HepG2 (cell line): ENCODE measurements around the gene EMILIN1. TPM values are rescaled to one million over a fixed set of nuclear protein-coding genes. Genes with fewer than 3 reads are reported as not detected.

ENCODE experiments used
- ADNP ChIP-seq: sonication (generic); formaldehyde crosslinking; IDR thresholded peaks from 2 replicates; pipeline ENCODE4 v1.4.0; 2020; ENCODE audit warnings: missing genetic modification reagents
- ELF1 ChIP-seq: sonication (generic); formaldehyde crosslinking; IDR thresholded peaks from 2 replicates; pipeline ENCODE4 v1.4.0; 2020; ENCODE audit warnings: missing genetic modification reagents
- FOXK2 ChIP-seq: fragments of 450-650 bp; IDR thresholded peaks from 2 replicates; pipeline ENCODE4 v1.6.1; 2016
- GMEB2 ChIP-seq: IDR thresholded peaks from 2 replicates; pipeline ENCODE4 v1.6.1; 2016; ENCODE audit warnings: missing biosample characterization, missing genetic modification reagents, low read depth
- MED8 ChIP-seq: sonication (generic); formaldehyde crosslinking; IDR thresholded peaks from 2 replicates; pipeline ENCODE4 v1.8.1; 2023; ENCODE audit warnings: mild to moderate bottlenecking, missing genetic modification reagents; ENCODE audit not compliant: insufficient replicate concordance
- MZF1 ChIP-seq: sonication (generic); formaldehyde crosslinking; IDR thresholded peaks from 2 replicates; pipeline ENCODE4 v1.8.1; 2023; ENCODE audit warnings: mild to moderate bottlenecking, missing genetic modification reagents, borderline replicate concordance
- NFATC3 ChIP-seq: sonication (generic); formaldehyde crosslinking; IDR thresholded peaks from 2 replicates; pipeline ENCODE4 v1.5.1; 2020; ENCODE audit warnings: mild to moderate bottlenecking, missing genetic modification reagents
- NONO ChIP-seq, 2 experiments: fragments of 450-650 bp in 1 of 2; sonication (generic) in 1 of 2; formaldehyde crosslinking in 1 of 2; IDR thresholded peaks in 1 of 2; conservative IDR thresholded peaks in 1 of 2; 2 replicates each; pipeline versions ENCODE4 v1.6.1 to v1.8.0; 2017 to 2022; ENCODE audit warnings: mild to moderate bottlenecking in 1 of 2, missing genetic modification reagents in 1 of 2, moderate library complexity in 1 of 2
- NR3C1 ChIP-seq: sonication (generic); formaldehyde crosslinking; IDR thresholded peaks from 2 replicates; pipeline ENCODE4 v1.4.0; 2020; ENCODE audit warnings: missing genetic modification reagents
- SOX6 ChIP-seq, 2 experiments: fragments of 450-650 bp in 1 of 2; sonication (generic) in 1 of 2; formaldehyde crosslinking in 1 of 2; IDR thresholded peaks; 2 replicates each; pipeline versions ENCODE4 v1.4.0 to v1.6.1; 2017 to 2020; ENCODE audit warnings: antibody characterized with exemption in 1 of 2, mild to moderate bottlenecking in 1 of 2, missing genetic modification reagents in 1 of 2
- SUZ12 ChIP-seq: fragments of 150-350 bp; IDR thresholded peaks from 2 replicates; pipeline ENCODE4 v1.6.1; 2014; ENCODE audit warnings: low read depth, low read length
- ZBTB1 ChIP-seq: sonication (generic); formaldehyde crosslinking; IDR thresholded peaks from 2 replicates; pipeline ENCODE4 v1.4.0; 2020; ENCODE audit warnings: missing genetic modification reagents, borderline replicate concordance
- ZHX2 ChIP-seq, 2 experiments: sonication (generic) in 1 of 2; formaldehyde crosslinking in 1 of 2; IDR thresholded peaks; 2 replicates each; pipeline versions ENCODE4 v1.6.1 to v1.9.0; 2014 to 2022; ENCODE audit warnings: antibody characterized with exemption in 1 of 2, borderline replicate concordance in 1 of 2, inconsistent platforms in 1 of 2, low read depth in 1 of 2, missing genetic modification reagents in 1 of 2
- ZNF143 ChIP-seq: sonication (generic); formaldehyde crosslinking; IDR thresholded peaks from 2 replicates; pipeline ENCODE4 v1.4.0; 2020; ENCODE audit warnings: missing genetic modification reagents
- ZNF292 ChIP-seq: sonication (generic); formaldehyde crosslinking; IDR thresholded peaks from 2 replicates; pipeline ENCODE4 v1.8.1; 2022; ENCODE audit warnings: mild to moderate bottlenecking, low read depth, missing genetic modification reagents, borderline replicate concordance
- ZNF431 ChIP-seq: sonication (generic); formaldehyde crosslinking; IDR thresholded peaks from 2 replicates; pipeline ENCODE4 v1.9.0; 2022; ENCODE audit warnings: missing genetic modification reagents, low read depth, mild to moderate bottlenecking, borderline replicate concordance
- ZNF703 ChIP-seq: sonication (generic); formaldehyde crosslinking; IDR thresholded peaks from 2 replicates; pipeline ENCODE4 v1.5.1; 2020; ENCODE audit warnings: missing genetic modification reagents, mild to moderate bottlenecking, moderate library complexity, borderline replicate concordance
- ZNF891 ChIP-seq: sonication (generic); formaldehyde crosslinking; IDR thresholded peaks from 2 replicates; pipeline ENCODE4 v1.5.0; 2020; ENCODE audit warnings: mild to moderate bottlenecking, missing genetic modification reagents
- ZSCAN12 ChIP-seq: sonication (generic); formaldehyde crosslinking; IDR thresholded peaks from 2 replicates; pipeline ENCODE4 v1.9.0; 2021; ENCODE audit warnings: mild to moderate bottlenecking, missing genetic modification reagents
- ZSCAN9 ChIP-seq: IDR thresholded peaks from 2 replicates; pipeline ENCODE4 v1.6.1; 2016; ENCODE audit warnings: borderline replicate concordance
- polyA plus RNA-seq, 8 experiments: library from polyadenylated mRNA; depleted of rRNA in 3 of 8; stranded (reverse) in 7 of 8; unstranded in 1 of 8; fragments of >200 nt; fragmentation: Illumina TruSeq in 4 of 8; extraction: Trizol in 4 of 8; gene quantifications; 2 replicates each; pipeline versions ENCODE4 v1.2.1 to v1.2.3, GENCODE V29; 2011 to 2016; ENCODE audit warnings: low read depth in 4 of 8, missing spikeins in 1 of 8, mixed read lengths in 1 of 8; ENCODE audit not compliant: insufficient read depth in 1 of 8
- total RNA-seq, 5 experiments: library from RNA; depleted of rRNA; stranded (reverse); fragments of >200 nt; fragmentation: Illumina TruSeq; extraction: Trizol; gene quantifications; 2 replicates each; pipeline ENCODE4 v1.2.3, GENCODE V29; 2016; ENCODE audit warnings: low read depth in 1 of 5

Gene EMILIN1
- total and polyA plus RNA-seq, 2 of the 13 experiments (the other 11 are each of a cell fraction or from before 2014, with no cell fraction given), result 8.1 to 9.7 TPM

- TF ChIP-seq NFATC3 (CRISPR knock-in tag), result no peak
- no peak for TF ChIP-seq NR3C1 (CRISPR knock-in tag)
- no peak for TF ChIP-seq ZBTB1
- no peak for TF ChIP-seq SOX6 (IDR thresholded peaks at IDR 0.05)
- peak; percentile 83 for TF ChIP-seq SOX6 (CRISPR knock-in tag; IDR thresholded peaks at IDR 0.05)
- peak; percentile 62; the same call in 1 of the 2 replicates for TF ChIP-seq ELF1 (CRISPR knock-in tag)
- TF ChIP-seq ADNP (CRISPR knock-in tag), result peak; percentile 62; the same call in 1 of the 2 replicates
- peak; percentile 96 for TF ChIP-seq ZNF431
- peak; percentile 71; the same call in 1 of the 2 replicates for TF ChIP-seq MZF1 (CRISPR knock-in tag)
- no peak for TF ChIP-seq GMEB2 (CRISPR knock-in tag)
- no peak for TF ChIP-seq SUZ12
- TF ChIP-seq ZSCAN9 (CRISPR knock-in tag), result peak; percentile 72; the same call in 1 of the 2 replicates
- TF ChIP-seq ZNF292 (CRISPR knock-in tag), result peak; percentile 89; the same call in 1 of the 2 replicates
- TF ChIP-seq ZNF703, result no peak
- peak; percentile 70 for TF ChIP-seq ZNF143 (CRISPR knock-in tag)
- TF ChIP-seq NONO (IDR thresholded peaks at IDR 0.05), result no peak
- TF ChIP-seq NONO (CRISPR knock-in tag; conservative IDR thresholded peaks at IDR 0.05), result peak; percentile 87
- no peak for TF ChIP-seq ZSCAN12 (CRISPR knock-in tag)
- TF ChIP-seq MED8 (CRISPR knock-in tag), result peak; percentile 65
- TF ChIP-seq ZHX2 (IDR thresholded peaks at IDR 0.05; ENCODE audit: low read depth), result peak; percentile 61
- no peak for TF ChIP-seq ZHX2 (CRISPR knock-in tag; IDR thresholded peaks at IDR 0.05; ENCODE audit: borderline replicate concordance)
- no peak for TF ChIP-seq ZNF891 (CRISPR knock-in tag)
- no peak for TF ChIP-seq FOXK2
Observed at GRCh38 chr2:27092696-27093429, 14.4 kb downstream of the EMILIN1 start (continued).
